WTC11 (cell line): ENCODE results near the gene LRRN1. TPM values are rescaled to one million over a fixed set of nuclear protein-coding genes. Genes with fewer than 3 reads are reported as not detected.

Source experiments
- ATAC-seq: fragments of 200-7000 bp; cut with Tn5 transposase; 2 replicates; pipeline ENCODE4 v1.10.0; 2021; ENCODE audit warnings: mild to moderate bottlenecking, moderate library complexity
- CTCF ChIA-PET: fragments of 300-600 bp; sonication (Branson Sonifier 250); formaldehyde crosslinking; loops from one replicate; lab custom pipeline; 2021; ENCODE audit warnings: antibody characterized with exemption; lab: Charles Lee
- POLR2A ChIA-PET: fragments of 350-600 bp; sonication (Branson Sonifier 250); formaldehyde crosslinking; loops from one replicate; lab custom pipeline; 2021; ENCODE audit warnings: antibody characterized with exemption; lab: Charles Lee
- DNase-seq: peaks from one replicate; pipeline ENCODE4 v3.0.0; 2021; ENCODE audit warnings: low spot score
- H3K27ac Mint-ChIP-seq: 2 replicates; pipeline ENCODE4 v1.8.0; 2021; ENCODE audit warnings: mixed read lengths
- H3K27me3 Mint-ChIP-seq: 2 replicates; pipeline ENCODE4 v1.8.0; 2021; ENCODE audit warnings: low read depth, mild to moderate bottlenecking, moderate library complexity, mixed read lengths
- H3K36me3 Mint-ChIP-seq: 2 replicates; pipeline ENCODE4 v1.8.0; 2021; ENCODE audit warnings: mixed read lengths
- H3K4me1 Mint-ChIP-seq: 2 replicates; pipeline ENCODE4 v1.8.0; 2022; ENCODE audit warnings: mixed read lengths
- H3K4me3 Mint-ChIP-seq: 2 replicates; pipeline ENCODE4 v1.8.0; 2021; ENCODE audit warnings: mild to moderate bottlenecking, moderate library complexity, mixed read lengths
- H3K9me3 Mint-ChIP-seq: 2 replicates; pipeline ENCODE4 v1.8.0; 2021; ENCODE audit warnings: mixed read lengths
- CREM ChIP-seq: sonication (generic); formaldehyde crosslinking; IDR thresholded peaks from 2 replicates; pipeline ENCODE4 v1.8.1; 2022; ENCODE audit warnings: mild to moderate bottlenecking, missing genetic modification reagents, moderate library complexity
- FOXJ3 ChIP-seq: sonication (generic); formaldehyde crosslinking; IDR thresholded peaks from 2 replicates; pipeline ENCODE4 v1.9.0; 2021; ENCODE audit warnings: missing genetic modification reagents, mild to moderate bottlenecking, borderline replicate concordance
- GRHL2 ChIP-seq: fragments of 250-450 bp; sonication (Bioruptor Pico); IDR thresholded peaks from 2 replicates; pipeline ENCODE4 v1.8.0; 2022; ENCODE audit warnings: mild to moderate bottlenecking, moderate library complexity; ENCODE audit not compliant: insufficient replicate concordance, severe bottlenecking
- JUN ChIP-seq: sonication (generic); formaldehyde crosslinking; IDR thresholded peaks from 2 replicates; pipeline ENCODE4 v1.8.0; 2023; ENCODE audit warnings: mild to moderate bottlenecking, missing genetic modification reagents
- KAT7 ChIP-seq: sonication (generic); formaldehyde crosslinking; IDR thresholded peaks from 2 replicates; pipeline ENCODE4 v1.8.1; 2023; ENCODE audit warnings: missing genetic modification reagents, mild to moderate bottlenecking, borderline replicate concordance
- MAX ChIP-seq: sonication (generic); formaldehyde crosslinking; IDR thresholded peaks from 2 replicates; pipeline ENCODE4 v1.8.0; 2022; ENCODE audit warnings: mild to moderate bottlenecking, missing genetic modification reagents
- NR3C1 ChIP-seq: sonication (generic); formaldehyde crosslinking; conservative IDR thresholded peaks from 2 replicates; pipeline ENCODE4 v1.8.1; 2023; ENCODE audit warnings: low read depth, mild to moderate bottlenecking, missing genetic modification reagents
- STAT6 ChIP-seq: sonication (generic); formaldehyde crosslinking; conservative IDR thresholded peaks from 2 replicates; pipeline ENCODE4 v1.8.1; 2023; ENCODE audit warnings: mild to moderate bottlenecking, low read depth, missing genetic modification reagents, moderate library complexity
- ZNF121 ChIP-seq: sonication (generic); formaldehyde crosslinking; IDR thresholded peaks from 2 replicates; pipeline ENCODE4 v1.8.0; 2023; ENCODE audit warnings: missing genetic modification reagents
- total RNA-seq: library from RNA; stranded (reverse); gene quantifications from 3 replicates; pipeline ENCODE4 v1.2.3, GENCODE V29; 2021
- TF ChIP-seq, protein P1 (sequence below): fragments of 250-450 bp; sonication (Bioruptor Pico); IDR thresholded peaks from 2 replicates; pipeline ENCODE4 v1.9.0; 2021; ENCODE audit warnings: mild to moderate bottlenecking
- TF ChIP-seq, protein P2 (sequence below): sonication (generic); formaldehyde crosslinking; IDR thresholded peaks from 2 replicates; pipeline ENCODE4 v1.8.0; 2022; ENCODE audit warnings: mild to moderate bottlenecking, missing genetic modification reagents
- TF ChIP-seq, protein P3 (sequence below): sonication (generic); formaldehyde crosslinking; IDR thresholded peaks from 2 replicates; pipeline ENCODE4 v1.8.0; 2023; ENCODE audit warnings: missing genetic modification reagents, mild to moderate bottlenecking, borderline replicate concordance
- TF ChIP-seq, protein P4 (sequence below): fragments of 250-450 bp; sonication (Bioruptor Pico); IDR thresholded peaks from 2 replicates; pipeline ENCODE4 v1.9.0; 2021; ENCODE audit warnings: mild to moderate bottlenecking, borderline replicate concordance
- TF ChIP-seq, protein P5 (sequence below): sonication (generic); formaldehyde crosslinking; IDR thresholded peaks from 2 replicates; pipeline ENCODE4 v1.8.1; 2023; ENCODE audit warnings: mild to moderate bottlenecking, missing genetic modification reagents

The LRRN1 gene
- total RNA-seq, 1 experiment from 2014 or later, result 114 TPM

DNA sequence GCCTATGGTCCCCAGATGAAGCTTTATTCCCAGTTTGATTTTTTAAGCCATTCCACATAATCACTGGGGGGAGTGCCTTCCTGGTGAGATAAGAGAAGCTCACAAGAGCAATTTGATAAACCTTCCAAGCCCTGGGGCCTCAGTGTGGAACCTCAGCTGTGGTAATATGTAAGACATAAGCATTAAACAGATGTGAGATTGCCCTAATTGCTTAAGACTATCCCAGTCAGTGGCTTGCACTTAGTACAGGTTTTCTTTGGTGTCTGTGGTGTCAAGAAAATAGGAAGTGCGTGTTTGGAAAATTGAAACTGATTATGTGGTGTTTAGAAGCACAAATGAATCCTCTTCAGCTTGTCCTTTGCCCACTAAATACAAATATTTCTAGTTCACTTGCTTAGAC, 54.3 kb downstream of the LRRN1 start:
- TF ChIP-seq, protein P1, sequence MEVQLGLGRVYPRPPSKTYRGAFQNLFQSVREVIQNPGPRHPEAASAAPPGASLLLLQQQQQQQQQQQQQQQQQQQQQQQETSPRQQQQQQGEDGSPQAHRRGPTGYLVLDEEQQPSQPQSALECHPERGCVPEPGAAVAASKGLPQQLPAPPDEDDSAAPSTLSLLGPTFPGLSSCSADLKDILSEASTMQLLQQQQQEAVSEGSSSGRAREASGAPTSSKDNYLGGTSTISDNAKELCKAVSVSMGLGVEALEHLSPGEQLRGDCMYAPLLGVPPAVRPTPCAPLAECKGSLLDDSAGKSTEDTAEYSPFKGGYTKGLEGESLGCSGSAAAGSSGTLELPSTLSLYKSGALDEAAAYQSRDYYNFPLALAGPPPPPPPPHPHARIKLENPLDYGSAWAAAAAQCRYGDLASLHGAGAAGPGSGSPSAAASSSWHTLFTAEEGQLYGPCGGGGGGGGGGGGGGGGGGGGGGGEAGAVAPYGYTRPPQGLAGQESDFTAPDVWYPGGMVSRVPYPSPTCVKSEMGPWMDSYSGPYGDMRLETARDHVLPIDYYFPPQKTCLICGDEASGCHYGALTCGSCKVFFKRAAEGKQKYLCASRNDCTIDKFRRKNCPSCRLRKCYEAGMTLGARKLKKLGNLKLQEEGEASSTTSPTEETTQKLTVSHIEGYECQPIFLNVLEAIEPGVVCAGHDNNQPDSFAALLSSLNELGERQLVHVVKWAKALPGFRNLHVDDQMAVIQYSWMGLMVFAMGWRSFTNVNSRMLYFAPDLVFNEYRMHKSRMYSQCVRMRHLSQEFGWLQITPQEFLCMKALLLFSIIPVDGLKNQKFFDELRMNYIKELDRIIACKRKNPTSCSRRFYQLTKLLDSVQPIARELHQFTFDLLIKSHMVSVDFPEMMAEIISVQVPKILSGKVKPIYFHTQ (CRISPR knock-in tag), result no peak
- TF ChIP-seq ZNF121 (CRISPR knock-in tag) (no peak), JUN (CRISPR knock-in tag) (no peak), NR3C1 (CRISPR knock-in tag) (no peak), FOXJ3 (CRISPR knock-in tag) (no peak), MAX (CRISPR knock-in tag) (no peak), GRHL2 (CRISPR knock-in tag) (no peak), KAT7 (CRISPR knock-in tag) (no peak), STAT6 (CRISPR knock-in tag) (no peak), CREM (no peak)
- TF ChIP-seq, protein P2, sequence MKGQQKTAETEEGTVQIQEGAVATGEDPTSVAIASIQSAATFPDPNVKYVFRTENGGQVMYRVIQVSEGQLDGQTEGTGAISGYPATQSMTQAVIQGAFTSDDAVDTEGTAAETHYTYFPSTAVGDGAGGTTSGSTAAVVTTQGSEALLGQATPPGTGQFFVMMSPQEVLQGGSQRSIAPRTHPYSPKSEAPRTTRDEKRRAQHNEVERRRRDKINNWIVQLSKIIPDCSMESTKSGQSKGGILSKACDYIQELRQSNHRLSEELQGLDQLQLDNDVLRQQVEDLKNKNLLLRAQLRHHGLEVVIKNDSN (CRISPR knock-in tag), result no peak
- Mint-ChIP-seq H3K4me1 (peaks cover 49% of the 10 kb centered on the region), H3K9me3 (no peaks in the 10 kb centered on the region), H3K4me3 (no peak overlapping the region), H3K27ac (no peak overlapping the region), H3K36me3 (no peaks in the 10 kb centered on the region), H3K27me3 (no peaks in the 10 kb centered on the region)
- CTCF ChIA-PET, result no interaction called here
- no peak for ATAC-seq
- POLR2A ChIA-PET, result no interaction called here
- DNase-seq, result no peak

GRCh38 chr3:3855056-3855455, 55.8 kb downstream of the LRRN1 start:
- POLR2A ChIA-PET, result interaction anchor here (0.6 kb wide), 1 partner anchor 612 kb away, joined by 3 read pairs; no protein-coding TSS in a partner anchor
- Mint-ChIP-seq H3K4me3 (no peak overlapping the region), H3K27me3 (no peaks in the 10 kb centered on the region), H3K36me3 (no peaks in the 10 kb centered on the region), H3K27ac (no peak overlapping the region), H3K4me1 (peaks cover 34% of the 10 kb centered on the region), H3K9me3 (no peaks in the 10 kb centered on the region)
- CTCF ChIA-PET, result interaction anchor here (1.5 kb wide), 1 partner anchor 143 kb away, joined by 3 read pairs; no protein-coding TSS in a partner anchor
- DNase-seq, result no peak
- no peak for ATAC-seq
- TF ChIP-seq, protein P3, sequence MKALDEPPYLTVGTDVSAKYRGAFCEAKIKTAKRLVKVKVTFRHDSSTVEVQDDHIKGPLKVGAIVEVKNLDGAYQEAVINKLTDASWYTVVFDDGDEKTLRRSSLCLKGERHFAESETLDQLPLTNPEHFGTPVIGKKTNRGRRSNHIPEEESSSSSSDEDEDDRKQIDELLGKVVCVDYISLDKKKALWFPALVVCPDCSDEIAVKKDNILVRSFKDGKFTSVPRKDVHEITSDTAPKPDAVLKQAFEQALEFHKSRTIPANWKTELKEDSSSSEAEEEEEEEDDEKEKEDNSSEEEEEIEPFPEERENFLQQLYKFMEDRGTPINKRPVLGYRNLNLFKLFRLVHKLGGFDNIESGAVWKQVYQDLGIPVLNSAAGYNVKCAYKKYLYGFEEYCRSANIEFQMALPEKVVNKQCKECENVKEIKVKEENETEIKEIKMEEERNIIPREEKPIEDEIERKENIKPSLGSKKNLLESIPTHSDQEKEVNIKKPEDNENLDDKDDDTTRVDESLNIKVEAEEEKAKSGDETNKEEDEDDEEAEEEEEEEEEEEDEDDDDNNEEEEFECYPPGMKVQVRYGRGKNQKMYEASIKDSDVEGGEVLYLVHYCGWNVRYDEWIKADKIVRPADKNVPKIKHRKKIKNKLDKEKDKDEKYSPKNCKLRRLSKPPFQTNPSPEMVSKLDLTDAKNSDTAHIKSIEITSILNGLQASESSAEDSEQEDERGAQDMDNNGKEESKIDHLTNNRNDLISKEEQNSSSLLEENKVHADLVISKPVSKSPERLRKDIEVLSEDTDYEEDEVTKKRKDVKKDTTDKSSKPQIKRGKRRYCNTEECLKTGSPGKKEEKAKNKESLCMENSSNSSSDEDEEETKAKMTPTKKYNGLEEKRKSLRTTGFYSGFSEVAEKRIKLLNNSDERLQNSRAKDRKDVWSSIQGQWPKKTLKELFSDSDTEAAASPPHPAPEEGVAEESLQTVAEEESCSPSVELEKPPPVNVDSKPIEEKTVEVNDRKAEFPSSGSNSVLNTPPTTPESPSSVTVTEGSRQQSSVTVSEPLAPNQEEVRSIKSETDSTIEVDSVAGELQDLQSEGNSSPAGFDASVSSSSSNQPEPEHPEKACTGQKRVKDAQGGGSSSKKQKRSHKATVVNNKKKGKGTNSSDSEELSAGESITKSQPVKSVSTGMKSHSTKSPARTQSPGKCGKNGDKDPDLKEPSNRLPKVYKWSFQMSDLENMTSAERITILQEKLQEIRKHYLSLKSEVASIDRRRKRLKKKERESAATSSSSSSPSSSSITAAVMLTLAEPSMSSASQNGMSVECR (CRISPR knock-in tag), result no peak
- TF ChIP-seq, protein P4, sequence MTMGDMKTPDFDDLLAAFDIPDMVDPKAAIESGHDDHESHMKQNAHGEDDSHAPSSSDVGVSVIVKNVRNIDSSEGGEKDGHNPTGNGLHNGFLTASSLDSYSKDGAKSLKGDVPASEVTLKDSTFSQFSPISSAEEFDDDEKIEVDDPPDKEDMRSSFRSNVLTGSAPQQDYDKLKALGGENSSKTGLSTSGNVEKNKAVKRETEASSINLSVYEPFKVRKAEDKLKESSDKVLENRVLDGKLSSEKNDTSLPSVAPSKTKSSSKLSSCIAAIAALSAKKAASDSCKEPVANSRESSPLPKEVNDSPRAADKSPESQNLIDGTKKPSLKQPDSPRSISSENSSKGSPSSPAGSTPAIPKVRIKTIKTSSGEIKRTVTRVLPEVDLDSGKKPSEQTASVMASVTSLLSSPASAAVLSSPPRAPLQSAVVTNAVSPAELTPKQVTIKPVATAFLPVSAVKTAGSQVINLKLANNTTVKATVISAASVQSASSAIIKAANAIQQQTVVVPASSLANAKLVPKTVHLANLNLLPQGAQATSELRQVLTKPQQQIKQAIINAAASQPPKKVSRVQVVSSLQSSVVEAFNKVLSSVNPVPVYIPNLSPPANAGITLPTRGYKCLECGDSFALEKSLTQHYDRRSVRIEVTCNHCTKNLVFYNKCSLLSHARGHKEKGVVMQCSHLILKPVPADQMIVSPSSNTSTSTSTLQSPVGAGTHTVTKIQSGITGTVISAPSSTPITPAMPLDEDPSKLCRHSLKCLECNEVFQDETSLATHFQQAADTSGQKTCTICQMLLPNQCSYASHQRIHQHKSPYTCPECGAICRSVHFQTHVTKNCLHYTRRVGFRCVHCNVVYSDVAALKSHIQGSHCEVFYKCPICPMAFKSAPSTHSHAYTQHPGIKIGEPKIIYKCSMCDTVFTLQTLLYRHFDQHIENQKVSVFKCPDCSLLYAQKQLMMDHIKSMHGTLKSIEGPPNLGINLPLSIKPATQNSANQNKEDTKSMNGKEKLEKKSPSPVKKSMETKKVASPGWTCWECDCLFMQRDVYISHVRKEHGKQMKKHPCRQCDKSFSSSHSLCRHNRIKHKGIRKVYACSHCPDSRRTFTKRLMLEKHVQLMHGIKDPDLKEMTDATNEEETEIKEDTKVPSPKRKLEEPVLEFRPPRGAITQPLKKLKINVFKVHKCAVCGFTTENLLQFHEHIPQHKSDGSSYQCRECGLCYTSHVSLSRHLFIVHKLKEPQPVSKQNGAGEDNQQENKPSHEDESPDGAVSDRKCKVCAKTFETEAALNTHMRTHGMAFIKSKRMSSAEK, result no peak
- TF ChIP-seq, protein P5, sequence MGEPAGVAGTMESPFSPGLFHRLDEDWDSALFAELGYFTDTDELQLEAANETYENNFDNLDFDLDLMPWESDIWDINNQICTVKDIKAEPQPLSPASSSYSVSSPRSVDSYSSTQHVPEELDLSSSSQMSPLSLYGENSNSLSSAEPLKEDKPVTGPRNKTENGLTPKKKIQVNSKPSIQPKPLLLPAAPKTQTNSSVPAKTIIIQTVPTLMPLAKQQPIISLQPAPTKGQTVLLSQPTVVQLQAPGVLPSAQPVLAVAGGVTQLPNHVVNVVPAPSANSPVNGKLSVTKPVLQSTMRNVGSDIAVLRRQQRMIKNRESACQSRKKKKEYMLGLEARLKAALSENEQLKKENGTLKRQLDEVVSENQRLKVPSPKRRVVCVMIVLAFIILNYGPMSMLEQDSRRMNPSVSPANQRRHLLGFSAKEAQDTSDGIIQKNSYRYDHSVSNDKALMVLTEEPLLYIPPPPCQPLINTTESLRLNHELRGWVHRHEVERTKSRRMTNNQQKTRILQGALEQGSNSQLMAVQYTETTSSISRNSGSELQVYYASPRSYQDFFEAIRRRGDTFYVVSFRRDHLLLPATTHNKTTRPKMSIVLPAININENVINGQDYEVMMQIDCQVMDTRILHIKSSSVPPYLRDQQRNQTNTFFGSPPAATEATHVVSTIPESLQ, result no peak
